Measurements from ENCODE around the gene SNTA1. TPM values are rescaled to one million over a fixed set of nuclear protein-coding genes. Genes with fewer than 3 reads are reported as not detected.
A peak's percentile ranks its signal among the peaks of the same experiment; 100 is the strongest.
"Not testable (repeated sequence)": the region's sequence is repeated elsewhere in the genome, so short reads cannot be mapped to it uniquely, and the experiment has no call there.

Gene SNTA1
- total RNA-seq, 4 donors from 2014 or later = 193 to 291 (median 248) TPM

GRCh38 chr20:33463332-33464101 lies 20.0 kb upstream of the SNTA1 start:
- H3K27ac ChIP-seq = no peak overlapping the region
- H3K4me1 ChIP-seq = no peaks in the 10 kb centered on the region
- no peak overlapping the region for H3K4me3 ChIP-seq (replicated peaks in 1 of 3)
- no peak for DNase-seq
- no peaks in the 10 kb centered on the region for H3K9me3 ChIP-seq
- intact Hi-C loops (cut with DNase I) = loop anchor here (10.0 kb wide), 1 partner anchor 671 kb away; no protein-coding TSS in a partner anchor
- no peak for TF ChIP-seq POLR2A (IDR thresholded peaks at IDR 0.05)
- H3K27me3 ChIP-seq = no peaks in the 10 kb centered on the region
- WGBS, 2 donors = 86 to 91% methylated on average over 7 of the region's 7 CpGs
- no peaks in the 10 kb centered on the region for H3K36me3 ChIP-seq

GRCh38 chr20:33460711-33461110 lies 17.1 kb upstream of the SNTA1 start:
- TF ChIP-seq POLR2A (IDR thresholded peaks at IDR 0.05) (no peak), CTCF (IDR thresholded peaks at IDR 0.05) (no peak)
- 95 to 100% methylated on average over 5 of the region's 5 CpGs for WGBS, 2 donors
- H3K27ac ChIP-seq = no peak overlapping the region
- no peaks in the 10 kb centered on the region for H3K4me1 ChIP-seq
- intact Hi-C loops (cut with DNase I) = loop anchor here (10.0 kb wide), 1 partner anchor 674 kb away; no protein-coding TSS in a partner anchor
- H3K4me3 ChIP-seq (replicated peaks in 1 of 3) = no peak overlapping the region
- no peaks in the 10 kb centered on the region for H3K9me3 ChIP-seq
- no peak for DNase-seq
- H3K36me3 ChIP-seq = no peaks in the 10 kb centered on the region
- no peaks in the 10 kb centered on the region for H3K27me3 ChIP-seq

GRCh38 chr20:33459599-33459998 lies 16.0 kb upstream of the SNTA1 start:
- Histone ChIP-seq H3K4me3 (replicated peaks in 1 of 3) (no peak overlapping the region), H3K27ac (no peak overlapping the region), H3K36me3 (no peaks in the 10 kb centered on the region), H3K4me1 (no peaks in the 10 kb centered on the region), H3K27me3 (no peaks in the 10 kb centered on the region), H3K9me3 (no peaks in the 10 kb centered on the region)
- TF ChIP-seq CTCF (IDR thresholded peaks at IDR 0.05) (no peak), POLR2A (IDR thresholded peaks at IDR 0.05) (no peak)
- intact Hi-C loops (cut with DNase I) = loop anchor here (5.0 kb wide), 1 partner anchor 213 kb away; the partner anchor contains the start of gene NECAB3
- 88 to 99% methylated on average over 7 of the region's 7 CpGs for WGBS, 2 donors
- DNase-seq = no peak

GRCh38 chr20:33456916-33457642 lies 13.5 kb upstream of the SNTA1 start:
- H3K4me3 ChIP-seq (replicated peaks in 1 of 3); H3K27ac ChIP-seq; H3K36me3 ChIP-seq; H3K9me3 ChIP-seq; H3K27me3 ChIP-seq; H3K4me1 ChIP-seq: not testable (repeated sequence)
- intact Hi-C loops (cut with DNase I) = loop anchor here (5.0 kb wide), 1 partner anchor 215 kb away; the partner anchor contains the start of gene NECAB3
- TF ChIP-seq CTCF (IDR thresholded peaks at IDR 0.05) = peak; percentile 82 to 97 (median 96)
- WGBS, 2 donors = 19% methylated on average over 5 of the region's 6 CpGs
- DNase-seq = peak; percentile 81 to 88

- no peak for DNase-seq
- intact Hi-C loops (cut with DNase I) = loop anchor here (5.0 kb wide), 1 partner anchor 201 kb away; no protein-coding TSS in a partner anchor
- 79 to 86% methylated on average over 4 of the region's 4 CpGs for WGBS, 2 donors
- Histone ChIP-seq H3K9me3 (no peaks in the 10 kb centered on the region), H3K4me3 (replicated peaks in 1 of 3) (no peak overlapping the region), H3K27ac (no peak overlapping the region), H3K36me3 (no peaks in the 10 kb centered on the region), H3K4me1 (peaks cover 10% of the 10 kb centered on the region in 2 donors), H3K27me3 (no peaks in the 10 kb centered on the region)
- TF ChIP-seq POLR2A (IDR thresholded peaks at IDR 0.05) (no peak), CTCF (IDR thresholded peaks at IDR 0.05) (no peak)
These were observed 7.3 kb upstream of the SNTA1 start for GRCh38 chr20:33450867-33451266.
